K562 (cell line): Measurements from ENCODE around the gene FMC1. TPM values are rescaled to one million over a fixed set of nuclear protein-coding genes. Genes with fewer than 3 reads are reported as not detected.

ENCODE experiments used
- CBFA2T3 ChIP-seq: fragments of 450-650 bp; IDR thresholded peaks from 2 replicates; pipeline ENCODE4 v1.6.1; 2017
- CHD1 ChIP-seq: fragments of 200-600 bp; sonication (generic); IDR thresholded peaks from one replicate; pipeline ENCODE4 v1.6.1; 2012; ENCODE audit warnings: mild to moderate bottlenecking, moderate library complexity, low read length, inconsistent platforms
- GATAD2A ChIP-seq: fragments of 450-650 bp; IDR thresholded peaks from 2 replicates; pipeline ENCODE4 v1.6.1; 2017
- HBP1 ChIP-seq: fragments of 450-650 bp; formaldehyde crosslinking; IDR thresholded peaks from 2 replicates; pipeline ENCODE4 v1.4.0; 2022; ENCODE audit warnings: missing genetic modification characterization
- HDAC1 ChIP-seq, 2 experiments: fragments of 450-650 bp; IDR thresholded peaks; 2 replicates each; pipeline ENCODE4 v1.6.1; 2016 to 2017; ENCODE audit warnings: inconsistent platforms in 1 of 2, mild to moderate bottlenecking in 1 of 2, moderate library complexity in 1 of 2
- HDAC3 ChIP-seq: fragments of 450-650 bp; IDR thresholded peaks from 2 replicates; pipeline ENCODE4 v1.6.1; 2018; ENCODE audit warnings: borderline replicate concordance, mild to moderate bottlenecking, moderate library complexity; ENCODE audit not compliant: partially characterized antibody
- NCOA4 ChIP-seq: fragments of 450-650 bp; IDR thresholded peaks from 2 replicates; pipeline ENCODE4 v1.6.1; 2018; ENCODE audit warnings: mild to moderate bottlenecking; ENCODE audit not compliant: partially characterized antibody
- NFIC ChIP-seq: fragments of 450-650 bp; IDR thresholded peaks from 2 replicates; pipeline ENCODE4 v1.6.1; 2017; ENCODE audit warnings: mild to moderate bottlenecking, inconsistent platforms
- RBM17 ChIP-seq: fragments of 200-400 bp; formaldehyde crosslinking; IDR thresholded peaks from 2 replicates; pipeline ENCODE4 v1.6.1; 2017; ENCODE audit warnings: low read depth, mild to moderate bottlenecking, low read length, borderline replicate concordance
- TCF7L2 ChIP-seq: fragments of 150-350 bp; IDR thresholded peaks from 2 replicates; pipeline ENCODE4 v1.6.1; 2016; ENCODE audit warnings: low read depth, mild to moderate bottlenecking, low read length, moderate library complexity
- ZBTB17 ChIP-seq: fragments of 450-650 bp; formaldehyde crosslinking; IDR thresholded peaks from 2 replicates; pipeline ENCODE4 v1.4.0; 2020; ENCODE audit warnings: mild to moderate bottlenecking
- ZC3H8 ChIP-seq: fragments of 450-650 bp; IDR thresholded peaks from 2 replicates; pipeline ENCODE4 v1.6.1; 2017
- ZNF12 ChIP-seq: sonication (generic); formaldehyde crosslinking; IDR thresholded peaks from 2 replicates; pipeline ENCODE4 v1.4.0; 2020; ENCODE audit warnings: mild to moderate bottlenecking, missing genetic modification reagents
- ZNF124 ChIP-seq: sonication (generic); formaldehyde crosslinking; IDR thresholded peaks from 2 replicates; pipeline ENCODE4 v1.8.1; 2022; ENCODE audit warnings: missing genetic modification reagents
- ZNF551 ChIP-seq: fragments of 250-450 bp; sonication (Bioruptor Pico); IDR thresholded peaks from 2 replicates; pipeline ENCODE4 v1.5.0; 2021; ENCODE audit warnings: mild to moderate bottlenecking, moderate library complexity
- ZNF584 ChIP-seq: fragments of 200-800 bp; sonication (Bioruptor generic); IDR thresholded peaks from 2 replicates; pipeline ENCODE4 v1.6.1; 2016; ENCODE audit warnings: low read depth, mild to moderate bottlenecking, missing genetic modification characterization, missing compliant biosample characterization
- ZNF655 ChIP-seq: fragments of 250-450 bp; sonication (Bioruptor Pico); IDR thresholded peaks from 2 replicates; pipeline ENCODE4 v1.5.0; 2021
- ZNF778 ChIP-seq: fragments of 450-650 bp; formaldehyde crosslinking; IDR thresholded peaks from 2 replicates; pipeline ENCODE4 v1.4.0; 2020; ENCODE audit warnings: mild to moderate bottlenecking, moderate library complexity
- ZZZ3 ChIP-seq: fragments of 450-650 bp; IDR thresholded peaks from 2 replicates; pipeline ENCODE4 v1.6.1; 2016; ENCODE audit warnings: antibody characterized with exemption, mild to moderate bottlenecking, moderate library complexity
- polyA plus RNA-seq, 8 experiments: library from polyadenylated mRNA; depleted of rRNA in 4 of 8; stranded (reverse) in 5 of 8; unstranded in 3 of 8; fragments of >200 nt; fragmentation: Nextera tagmentation in 2 of 8; fragmentation: Illumina TruSeq in 1 of 8; extraction: Ambion mirVana in 2 of 8; extraction: Trizol in 1 of 8; gene quantifications; 2 replicates each; pipeline versions ENCODE4 v1.2.1 to v1.2.3, GENCODE V29; 2011 to 2014; ENCODE audit warnings: inconsistent platforms in 1 of 8, missing spikeins in 1 of 8
- total RNA-seq, 7 experiments: library from RNA; depleted of rRNA in 6 of 7; stranded (reverse); fragments of >200 nt in 6 of 7; fragmentation: Illumina TruSeq in 2 of 7; extraction: Trizol in 2 of 7; gene quantifications; 2 replicates each; pipeline versions ENCODE4 v1.2.1 to v1.2.3, GENCODE V29; 2011 to 2021; ENCODE audit warnings: low replicate concordance in 1 of 7
- TF ChIP-seq, protein P1 (sequence below): fragments of 450-650 bp; conservative IDR thresholded peaks from 2 replicates; pipeline ENCODE4 v1.6.1; 2016; ENCODE audit warnings: missing genetic modification characterization, low read depth, mild to moderate bottlenecking, missing compliant biosample characterization, moderate library complexity
- TF ChIP-seq, protein P2 (sequence below): fragments of 250-450 bp; sonication (Bioruptor Pico); IDR thresholded peaks from 2 replicates; pipeline ENCODE4 v1.4.0; 2020; ENCODE audit warnings: mild to moderate bottlenecking, moderate library complexity
- TF ChIP-seq, protein P3 (sequence below): fragments of 450-650 bp; formaldehyde crosslinking; IDR thresholded peaks from 2 replicates; pipeline ENCODE4 v1.4.0; 2020; ENCODE audit warnings: mild to moderate bottlenecking, moderate library complexity

FMC1 gene
- total and polyA plus RNA-seq, 9 of the 15 experiments (the other 6 are each of a cell fraction or from before 2014, with no cell fraction given): 14.0 to 116 (median 29.0) TPM

DNA sequence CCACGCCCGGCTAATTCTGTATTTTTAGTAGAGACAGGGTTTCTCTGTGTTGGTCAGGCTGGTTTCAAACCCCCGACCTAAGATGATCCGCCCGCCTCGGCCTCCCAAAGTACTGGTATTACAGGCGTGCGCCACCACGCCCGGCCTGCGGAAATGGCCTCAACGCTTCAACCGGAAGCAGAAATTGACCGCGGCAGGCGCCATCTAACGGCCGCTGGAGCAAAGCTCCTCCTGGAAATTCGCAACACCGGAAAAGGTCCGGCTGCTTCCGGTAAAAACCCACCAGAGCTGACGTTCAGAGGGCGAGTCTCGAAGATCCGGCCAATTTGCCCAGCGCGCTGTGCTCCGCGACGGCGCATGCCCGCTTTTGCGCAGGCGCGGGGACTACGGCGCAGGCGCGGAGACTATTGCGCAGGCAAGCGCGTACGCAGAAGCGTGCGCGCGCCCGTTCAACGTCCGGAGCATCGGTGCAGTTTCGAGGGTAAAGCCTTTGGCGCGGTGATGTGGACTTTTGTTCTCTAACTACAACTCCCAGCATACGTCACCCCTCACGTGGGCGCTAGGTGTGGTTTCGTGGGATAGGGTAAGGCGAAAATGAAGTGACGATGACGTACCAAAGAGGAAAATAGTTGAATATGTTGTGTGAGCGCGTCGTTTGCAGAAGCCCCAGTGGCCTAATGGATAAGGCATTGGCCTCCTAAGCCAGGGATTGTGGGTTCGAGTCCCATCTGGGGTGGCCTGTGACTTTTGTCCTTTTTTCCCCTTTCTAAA lies 915 bp upstream of the FMC1 start (continued):
- TF ChIP-seq ZNF584 (CRISPR knock-in tag): no peak
- no peak for TF ChIP-seq RBM17
- no peak for TF ChIP-seq ZNF655 (CRISPR knock-in tag)
- TF ChIP-seq NFIC: peak; percentile 87
- peak; percentile 67 for TF ChIP-seq ZBTB17
- TF ChIP-seq TCF7L2: no peak; the same call in 1 of the 2 replicates
- peak; percentile 36; the same call in 1 of the 2 replicates for TF ChIP-seq GATAD2A
- no peak for TF ChIP-seq ZNF551 (CRISPR knock-in tag)
- TF ChIP-seq ZZZ3: peak; percentile 75; the same call in 1 of the 2 replicates
- peak; percentile 79 for TF ChIP-seq HBP1
- TF ChIP-seq CHD1: no peak
- no peak for TF ChIP-seq ZNF124 (CRISPR knock-in tag)
- TF ChIP-seq, protein P1, sequence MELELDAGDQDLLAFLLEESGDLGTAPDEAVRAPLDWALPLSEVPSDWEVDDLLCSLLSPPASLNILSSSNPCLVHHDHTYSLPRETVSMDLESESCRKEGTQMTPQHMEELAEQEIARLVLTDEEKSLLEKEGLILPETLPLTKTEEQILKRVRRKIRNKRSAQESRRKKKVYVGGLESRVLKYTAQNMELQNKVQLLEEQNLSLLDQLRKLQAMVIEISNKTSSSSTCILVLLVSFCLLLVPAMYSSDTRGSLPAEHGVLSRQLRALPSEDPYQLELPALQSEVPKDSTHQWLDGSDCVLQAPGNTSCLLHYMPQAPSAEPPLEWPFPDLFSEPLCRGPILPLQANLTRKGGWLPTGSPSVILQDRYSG (tag): peak; percentile 69; the same call in 1 of the 2 replicates
- TF ChIP-seq, protein P2, sequence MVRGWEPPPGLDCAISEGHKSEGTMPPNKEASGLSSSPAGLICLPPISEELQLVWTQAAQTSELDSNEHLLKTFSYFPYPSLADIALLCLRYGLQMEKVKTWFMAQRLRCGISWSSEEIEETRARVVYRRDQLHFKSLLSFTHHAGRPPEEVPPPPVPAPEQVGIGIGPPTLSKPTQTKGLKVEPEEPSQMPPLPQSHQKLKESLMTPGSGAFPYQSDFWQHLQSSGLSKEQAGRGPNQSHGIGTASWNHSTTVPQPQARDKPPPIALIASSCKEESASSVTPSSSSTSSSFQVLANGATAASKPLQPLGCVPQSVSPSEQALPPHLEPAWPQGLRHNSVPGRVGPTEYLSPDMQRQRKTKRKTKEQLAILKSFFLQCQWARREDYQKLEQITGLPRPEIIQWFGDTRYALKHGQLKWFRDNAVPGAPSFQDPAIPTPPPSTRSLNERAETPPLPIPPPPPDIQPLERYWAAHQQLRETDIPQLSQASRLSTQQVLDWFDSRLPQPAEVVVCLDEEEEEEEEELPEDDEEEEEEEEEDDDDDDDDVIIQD (CRISPR knock-in tag): no peak
- TF ChIP-seq ZC3H8: 0 out of 2 replicates have a peak, but pooled peaks have one; percentile 60
- TF ChIP-seq CBFA2T3: no peak
- TF ChIP-seq, protein P3, sequence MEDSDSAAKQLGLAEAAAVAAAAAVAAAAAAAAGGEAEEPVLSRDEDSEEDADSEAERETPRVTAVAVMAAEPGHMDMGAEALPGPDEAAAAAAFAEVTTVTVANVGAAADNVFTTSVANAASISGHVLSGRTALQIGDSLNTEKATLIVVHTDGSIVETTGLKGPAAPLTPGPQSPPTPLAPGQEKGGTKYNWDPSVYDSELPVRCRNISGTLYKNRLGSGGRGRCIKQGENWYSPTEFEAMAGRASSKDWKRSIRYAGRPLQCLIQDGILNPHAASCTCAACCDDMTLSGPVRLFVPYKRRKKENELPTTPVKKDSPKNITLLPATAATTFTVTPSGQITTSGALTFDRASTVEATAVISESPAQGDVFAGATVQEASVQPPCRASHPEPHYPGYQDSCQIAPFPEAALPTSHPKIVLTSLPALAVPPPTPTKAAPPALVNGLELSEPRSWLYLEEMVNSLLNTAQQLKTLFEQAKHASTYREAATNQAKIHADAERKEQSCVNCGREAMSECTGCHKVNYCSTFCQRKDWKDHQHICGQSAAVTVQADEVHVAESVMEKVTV (CRISPR knock-in tag): peak; percentile 56; the same call in 1 of the 2 replicates
- no peak for TF ChIP-seq NCOA4
- peak in 1 of 2 experiments; percentile 99 for TF ChIP-seq HDAC1 (IDR thresholded peaks at IDR 0.05)
- no peak for TF ChIP-seq ZNF778 (CRISPR knock-in tag)
- TF ChIP-seq ZNF12 (CRISPR knock-in tag): peak; percentile 82
- TF ChIP-seq HDAC3: no peak
